IMR-90 (cell line): ENCODE data around the gene RNF41. TPM values are rescaled to one million over a fixed set of nuclear protein-coding genes. Genes with fewer than 3 reads are reported as not detected.

Experiments
- ATAC-seq: fragments of 200-7000 bp; cut with Tn5 transposase; 2 replicates; pipeline ENCODE4 v1.9.1; 2020; ENCODE audit warnings: low read depth, mild to moderate bottlenecking, moderate library complexity
- BruUV-seq: library from RNA; stranded (reverse); fragments of 400-500 nt; replicated peaks from 2 replicates; lab custom pipeline; 2021; lab: Mats Ljungman, UMichigan
- CTCF ChIA-PET: fragments of 300-600 bp; formaldehyde crosslinking; extraction: SDS; loops from one replicate; lab custom pipeline; 2021; ENCODE audit warnings: antibody characterized with exemption; lab: Yijun Ruan, JAX
- POLR2A ChIA-PET: fragments of 300-600 bp; sonication (Branson Sonifier 250); formaldehyde crosslinking; loops from one replicate; lab custom pipeline; 2022; ENCODE audit warnings: antibody characterized with exemption; ENCODE audit not compliant: unreplicated experiment; lab: Charles Lee
- DNase-seq: peaks from one replicate; pipeline ENCODE4 v3.0.0; 2013
- H2AFZ ChIP-seq: replicated peaks from 2 replicates; pipeline ENCODE3; 2013; ENCODE audit warnings: low read length, mild to moderate bottlenecking; ENCODE audit not compliant: poor library complexity
- H2AK5ac ChIP-seq: 2 replicates; pipeline ENCODE4 v1.6.1; 2013; ENCODE audit warnings: low read depth, low read length, inconsistent platforms
- H2AK9ac ChIP-seq: replicated peaks from 2 replicates; pipeline ENCODE3; 2013; ENCODE audit warnings: mild to moderate bottlenecking, low read depth, low read length, moderate library complexity; ENCODE audit not compliant: poor library complexity
- H2BK120ac ChIP-seq: 2 replicates; pipeline ENCODE4 v1.6.1; 2013; ENCODE audit warnings: low read depth, low read length, inconsistent platforms
- H2BK15ac ChIP-seq: 3 replicates; pipeline ENCODE4 v1.6.1; 2013; ENCODE audit warnings: low read depth, low read length, inconsistent platforms
- H2BK20ac ChIP-seq: 2 replicates; pipeline ENCODE4 v1.6.1; 2013; ENCODE audit warnings: low read depth, mild to moderate bottlenecking, inconsistent platforms, low read length, moderate library complexity
- H2BK5ac ChIP-seq: 2 replicates; pipeline ENCODE4 v1.6.1; 2013; ENCODE audit warnings: mild to moderate bottlenecking, low read depth, low read length, inconsistent platforms; ENCODE audit not compliant: poor library complexity, severe bottlenecking
- H3K14ac ChIP-seq: replicated peaks from 2 replicates; pipeline ENCODE4 v1.6.1; 2013; ENCODE audit warnings: low read depth, low read length, inconsistent platforms
- H3K18ac ChIP-seq: 2 replicates; pipeline ENCODE4 v1.6.1; 2013; ENCODE audit warnings: low read depth, low read length, control low read depth
- H3K23ac ChIP-seq: 2 replicates; pipeline ENCODE4 v1.6.1; 2013; ENCODE audit warnings: low read depth, low read length, inconsistent platforms
- H3K27ac ChIP-seq: 2 replicates; pipeline ENCODE4 v1.5.1; 2013; ENCODE audit warnings: mild to moderate bottlenecking, control low read depth, low read length; ENCODE audit not compliant: insufficient read depth
- H3K27me3 ChIP-seq: 2 replicates; pipeline ENCODE4 v1.6.1; 2013; ENCODE audit warnings: low read length; ENCODE audit not compliant: control insufficient read depth, insufficient read depth
- H3K36me3 ChIP-seq: 2 replicates; pipeline ENCODE4 v1.6.1; 2013; ENCODE audit warnings: low read length, mixed read lengths; ENCODE audit not compliant: control insufficient read depth, insufficient read depth
- H3K4ac ChIP-seq: 2 replicates; pipeline ENCODE4 v1.6.1; 2013; ENCODE audit warnings: low read depth, low read length, inconsistent platforms
- H3K4me1 ChIP-seq: 2 replicates; pipeline ENCODE4 v1.6.1; 2013; ENCODE audit warnings: low read length, mixed read lengths; ENCODE audit not compliant: control insufficient read depth, insufficient read depth
- H3K4me2 ChIP-seq: 2 replicates; pipeline ENCODE4 v1.6.1; 2013; ENCODE audit warnings: low read depth, mild to moderate bottlenecking, control low read depth, low read length, moderate library complexity
- H3K4me3 ChIP-seq: 2 replicates; pipeline ENCODE4 v1.5.1; 2013; ENCODE audit warnings: low read depth, mild to moderate bottlenecking, control low read depth, low read length, moderate library complexity; ENCODE audit not compliant: insufficient read depth
- H3K56ac ChIP-seq: 2 replicates; pipeline ENCODE4 v1.6.1; 2013; ENCODE audit warnings: low read length, inconsistent platforms; ENCODE audit not compliant: insufficient read depth; ENCODE audit errors: extremely low read depth
- H3K79me1 ChIP-seq, 2 experiments: 2 replicates each; pipeline ENCODE4 v1.6.1; 2013; ENCODE audit warnings: low read length in 2 of 2, inconsistent platforms in 1 of 2, low read depth in 1 of 2
- H3K9ac ChIP-seq: 2 replicates; pipeline ENCODE4 v1.6.1; 2013; ENCODE audit warnings: low read depth, low read length, control low read depth
- H3K9me1 ChIP-seq: 2 replicates; pipeline ENCODE4 v1.6.1; 2013; ENCODE audit warnings: low read length, inconsistent platforms; ENCODE audit not compliant: insufficient read depth
- H3K9me3 ChIP-seq: 2 replicates; pipeline ENCODE4 v1.6.1; 2013; ENCODE audit warnings: low read length; ENCODE audit not compliant: control insufficient read depth, insufficient read depth
- H4K20me1 ChIP-seq: 2 replicates; pipeline ENCODE4 v1.6.1; 2013; ENCODE audit warnings: low read length, inconsistent platforms; ENCODE audit not compliant: insufficient read depth
- H4K5ac ChIP-seq: 2 replicates; pipeline ENCODE4 v1.6.1; 2013; ENCODE audit warnings: mild to moderate bottlenecking, low read depth, low read length, control low read depth
- H4K8ac ChIP-seq, 2 experiments: 2 replicates each; pipeline ENCODE4 v1.6.1; 2013; ENCODE audit warnings: low read depth in 2 of 2, low read length in 2 of 2, control low read depth in 1 of 2, inconsistent platforms in 1 of 2
- H4K91ac ChIP-seq: 2 replicates; pipeline ENCODE4 v1.6.1; 2013; ENCODE audit warnings: low read depth, low read length, inconsistent platforms; ENCODE audit not compliant: insufficient read depth
- CEBPB ChIP-seq: IDR thresholded peaks from 2 replicates; pipeline ENCODE4 v1.6.1; 2012; ENCODE audit warnings: low read depth, low read length, improper control_type of control experiment
- WGBS, 2 experiments: methylation state at CpG; one replicate each; pipeline versions ENCODE4 v1.1.5 to v1.1.7; 2013; ENCODE audit warnings: missing lambda C conversion rate in 2 of 2; ENCODE audit not compliant: insufficient read length in 1 of 2; ENCODE audit errors: extremely low coverage in 2 of 2; 5-methylcytosine and 5-hydroxymethylcytosine counted together
- dilution Hi-C: fragments of 300-500 bp; cut with HindIII; formaldehyde crosslinking; loops from one replicate; pipeline ENCODE4 v1.14.3; 2018; ENCODE audit warnings: low sequenced_read_pairs; ENCODE audit not compliant: unreplicated experiment
- in situ Hi-C: fragments of 300-500 bp; cut with MboI; formaldehyde crosslinking; loops from 3 replicates; pipeline ENCODE4 v1.14.3; 2019; ENCODE audit warnings: low sequenced_read_pairs, inconsistent platforms, mixed read lengths
- intact Hi-C: fragments of 100-400 bp; cut with micrococcal nuclease; formaldehyde crosslinking; loops from 2 replicates; pipeline ENCODE4 v1.10.0; 2022
- polyA plus RNA-seq, 3 experiments: library from polyadenylated mRNA; depleted of rRNA; stranded (reverse); fragments of >200 nt; gene quantifications; 2 replicates each; pipeline ENCODE4 v1.2.3, GENCODE V29; 2012; ENCODE audit warnings: low replicate concordance in 1 of 3
- total RNA-seq: library from RNA; depleted of rRNA; stranded (reverse); fragments of >200 nt; gene quantifications from 2 replicates; pipeline ENCODE4 v1.2.3, GENCODE V29; 2012

RNF41 gene
- total and polyA plus RNA-seq, 2 of the 4 experiments (the other 2 are of a cell fraction) = 112 to 272 TPM

DNA sequence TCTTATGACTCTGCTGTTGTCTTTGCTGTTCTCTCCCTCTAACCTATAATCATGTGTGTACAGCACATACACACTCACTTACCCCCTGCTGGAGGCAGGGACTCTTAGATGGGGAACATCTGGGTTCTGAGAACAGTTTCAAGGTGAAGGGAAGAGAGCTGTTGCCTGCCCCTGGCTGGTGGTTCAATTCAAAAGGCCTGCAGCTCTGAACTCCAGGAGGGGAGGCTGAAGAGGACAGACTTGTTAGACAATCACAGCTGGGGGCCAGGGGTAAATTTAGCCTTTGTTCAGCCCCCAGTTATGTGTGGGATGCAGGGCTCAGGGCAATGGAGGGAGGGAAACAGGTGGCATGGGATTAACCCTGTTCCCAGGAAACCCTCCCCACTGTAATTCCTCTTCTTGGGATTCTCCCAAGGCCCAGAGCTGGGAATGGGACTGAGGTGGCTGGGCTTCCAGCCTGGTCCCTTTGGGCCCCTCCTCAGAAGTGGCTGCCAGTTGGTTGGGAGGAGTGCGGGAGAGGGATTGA is 67.4 kb downstream of the RNF41 start:
- ChIA-PET POLR2A (no interaction called here), CTCF (interaction anchor here (0.8 kb wide), 1 partner anchor 36 kb away, joined by 3 read pairs; the partner anchor contains the start of gene ZC3H10)
- no peak overlapping the region for H3K4me2 ChIP-seq

More for the DNA sequence above, 67.4 kb downstream of the RNF41 start:
- Histone ChIP-seq H4K5ac (no peak overlapping the region), H2BK5ac (no peak overlapping the region), H3K23ac (no peak overlapping the region), H2BK120ac (no peak overlapping the region), H3K27me3 (no peaks in the 10 kb centered on the region), H3K27ac (no peak overlapping the region), H3K4me3 (no peak overlapping the region), H4K91ac (no peak overlapping the region), H3K18ac (no peak overlapping the region), H3K56ac (no peak overlapping the region), H3K4me1 (peaks cover 13% of the 10 kb centered on the region), H3K79me1 (peaks cover 22 to 55% of the 10 kb centered on the region in 2 experiments), H3K9me3 (no peaks in the 10 kb centered on the region), H3K4ac (no peak overlapping the region), H4K8ac (no peak overlapping the region), H4K20me1 (peaks cover 10% of the 10 kb centered on the region), H3K36me3 (peaks cover 8% of the 10 kb centered on the region), H2BK20ac (no peak overlapping the region), H2AFZ (no peak overlapping the region), H2AK5ac (no peak overlapping the region), H2BK15ac (no peak overlapping the region), H3K9me1 (peaks cover 14% of the 10 kb centered on the region), H2AK9ac (peak overlapping the region; percentile 68), H3K14ac (no peak overlapping the region), H3K9ac (no peak overlapping the region)
- dilution Hi-C loops (no loop called here), intact Hi-C loops (no loop called here), in situ Hi-C loops (no loop called here)
- ATAC-seq = no peak
- no peak for TF ChIP-seq CEBPB
- BruUV-seq = no TSS peak
- WGBS, 2 experiments = no CpG with 5 or more reads among the region's 1 CpG
- no peak for DNase-seq
